Measurements from ENCODE around the gene SLC25A53. TPM values are rescaled to one million over a fixed set of nuclear protein-coding genes. Genes with fewer than 3 reads are reported as not detected.

SLC25A53 gene
- total RNA-seq, 1 experiment from 2014 or later = 9.8 TPM

GRCh38 chrX:104118765-104119164 is 38.0 kb downstream of the SLC25A53 start:
- ChIA-PET POLR2A (no interaction called here), CTCF (no interaction called here)
- in situ Hi-C loops (cut with HindIII; ENCODE audit: low pct_unique_long_range_greater_than_20kb, low sequenced_read_pairs) (no loop called here), intact Hi-C loops (cut with micrococcal nuclease; ENCODE audit: unreplicated experiment) (no loop called here)
- Histone ChIP-seq H3K9me3 (ENCODE audit: control insufficient read depth, insufficient read depth, low read depth, low read length) (no peaks in the 10 kb centered on the region), H3K4me1 (ENCODE audit: control insufficient read depth, insufficient read depth, low read length) (no peaks in the 10 kb centered on the region), H3K27me3 (ENCODE audit: control insufficient read depth, insufficient read depth, low read length) (no peaks in the 10 kb centered on the region), H3K4me3 (ENCODE audit: low read depth in 2 of 2, low read length in 2 of 2) (no peak overlapping the region), H3K36me3 (ENCODE audit: control insufficient read depth, insufficient read depth, low read length) (no peaks in the 10 kb centered on the region), H3K27ac (ENCODE audit: low read length) (no peak overlapping the region)
- ATAC-seq (no peak), DNase-seq (ENCODE audit: low read depth, low spot score) (no peak)
- TF ChIP-seq, protein P1, sequence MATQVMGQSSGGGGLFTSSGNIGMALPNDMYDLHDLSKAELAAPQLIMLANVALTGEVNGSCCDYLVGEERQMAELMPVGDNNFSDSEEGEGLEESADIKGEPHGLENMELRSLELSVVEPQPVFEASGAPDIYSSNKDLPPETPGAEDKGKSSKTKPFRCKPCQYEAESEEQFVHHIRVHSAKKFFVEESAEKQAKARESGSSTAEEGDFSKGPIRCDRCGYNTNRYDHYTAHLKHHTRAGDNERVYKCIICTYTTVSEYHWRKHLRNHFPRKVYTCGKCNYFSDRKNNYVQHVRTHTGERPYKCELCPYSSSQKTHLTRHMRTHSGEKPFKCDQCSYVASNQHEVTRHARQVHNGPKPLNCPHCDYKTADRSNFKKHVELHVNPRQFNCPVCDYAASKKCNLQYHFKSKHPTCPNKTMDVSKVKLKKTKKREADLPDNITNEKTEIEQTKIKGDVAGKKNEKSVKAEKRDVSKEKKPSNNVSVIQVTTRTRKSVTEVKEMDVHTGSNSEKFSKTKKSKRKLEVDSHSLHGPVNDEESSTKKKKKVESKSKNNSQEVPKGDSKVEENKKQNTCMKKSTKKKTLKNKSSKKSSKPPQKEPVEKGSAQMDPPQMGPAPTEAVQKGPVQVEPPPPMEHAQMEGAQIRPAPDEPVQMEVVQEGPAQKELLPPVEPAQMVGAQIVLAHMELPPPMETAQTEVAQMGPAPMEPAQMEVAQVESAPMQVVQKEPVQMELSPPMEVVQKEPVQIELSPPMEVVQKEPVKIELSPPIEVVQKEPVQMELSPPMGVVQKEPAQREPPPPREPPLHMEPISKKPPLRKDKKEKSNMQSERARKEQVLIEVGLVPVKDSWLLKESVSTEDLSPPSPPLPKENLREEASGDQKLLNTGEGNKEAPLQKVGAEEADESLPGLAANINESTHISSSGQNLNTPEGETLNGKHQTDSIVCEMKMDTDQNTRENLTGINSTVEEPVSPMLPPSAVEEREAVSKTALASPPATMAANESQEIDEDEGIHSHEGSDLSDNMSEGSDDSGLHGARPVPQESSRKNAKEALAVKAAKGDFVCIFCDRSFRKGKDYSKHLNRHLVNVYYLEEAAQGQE (IDR thresholded peaks at IDR 0.05; ENCODE audit: insufficient read depth in 1 of 2, low read depth in 2 of 2, low read length in 1 of 2) = no peak
- no TSS peak for BruUV-seq (replicated peaks)

DNA sequence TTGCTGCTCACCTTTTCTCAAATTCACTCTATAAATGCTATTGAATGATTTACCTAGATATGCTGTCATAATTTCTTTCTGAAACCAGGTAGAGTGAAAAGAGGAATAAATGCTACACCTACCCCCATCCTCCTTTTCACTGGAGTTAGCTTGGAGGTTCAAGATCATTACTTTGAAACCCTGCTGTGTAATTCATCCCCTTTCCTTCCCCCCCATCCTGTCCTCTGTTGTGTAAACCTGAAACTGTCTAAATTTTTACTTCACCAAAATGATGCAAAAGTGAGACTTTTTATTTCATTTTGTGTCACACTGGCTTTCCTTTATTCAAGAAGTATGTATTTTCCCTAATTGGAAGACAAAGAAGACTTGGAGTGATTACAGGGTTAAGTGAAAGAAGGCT is 39.0 kb downstream of the SLC25A53 start:
- ChIA-PET CTCF (no interaction called here), POLR2A (interaction anchor here (0.5 kb wide), 1 partner anchor 198 kb away, joined by 9 read pairs; no protein-coding TSS in a partner anchor)
- no TSS peak for BruUV-seq (replicated peaks)
- no peak overlapping the region for H3K4me3 ChIP-seq (ENCODE audit: low read depth in 2 of 2, low read length in 2 of 2)
- peaks cover 3% of the 10 kb centered on the region; the same call in 1 of the 2 replicates for H3K27me3 ChIP-seq (ENCODE audit: control insufficient read depth, insufficient read depth, low read length)
- no peaks in the 10 kb centered on the region for H3K4me1 ChIP-seq (ENCODE audit: control insufficient read depth, insufficient read depth, low read length)
- no peaks in the 10 kb centered on the region for H3K9me3 ChIP-seq (ENCODE audit: control insufficient read depth, insufficient read depth, low read depth, low read length)
- DNase-seq (ENCODE audit: low read depth, low spot score) (no peak), ATAC-seq (no peak)
- no peak overlapping the region for H3K27ac ChIP-seq (ENCODE audit: low read length)
- TF ChIP-seq POLR2AphosphoS5 (IDR thresholded peaks at IDR 0.05; ENCODE audit: low read depth, low read length) (no peak), SIN3A (IDR thresholded peaks at IDR 0.05; ENCODE audit: borderline replicate concordance, insufficient read depth, low read depth, low read length) (no peak), TCF7L2 (IDR thresholded peaks at IDR 0.05; ENCODE audit: low read depth, low read length) (no peak)
- TF ChIP-seq, protein P2, sequence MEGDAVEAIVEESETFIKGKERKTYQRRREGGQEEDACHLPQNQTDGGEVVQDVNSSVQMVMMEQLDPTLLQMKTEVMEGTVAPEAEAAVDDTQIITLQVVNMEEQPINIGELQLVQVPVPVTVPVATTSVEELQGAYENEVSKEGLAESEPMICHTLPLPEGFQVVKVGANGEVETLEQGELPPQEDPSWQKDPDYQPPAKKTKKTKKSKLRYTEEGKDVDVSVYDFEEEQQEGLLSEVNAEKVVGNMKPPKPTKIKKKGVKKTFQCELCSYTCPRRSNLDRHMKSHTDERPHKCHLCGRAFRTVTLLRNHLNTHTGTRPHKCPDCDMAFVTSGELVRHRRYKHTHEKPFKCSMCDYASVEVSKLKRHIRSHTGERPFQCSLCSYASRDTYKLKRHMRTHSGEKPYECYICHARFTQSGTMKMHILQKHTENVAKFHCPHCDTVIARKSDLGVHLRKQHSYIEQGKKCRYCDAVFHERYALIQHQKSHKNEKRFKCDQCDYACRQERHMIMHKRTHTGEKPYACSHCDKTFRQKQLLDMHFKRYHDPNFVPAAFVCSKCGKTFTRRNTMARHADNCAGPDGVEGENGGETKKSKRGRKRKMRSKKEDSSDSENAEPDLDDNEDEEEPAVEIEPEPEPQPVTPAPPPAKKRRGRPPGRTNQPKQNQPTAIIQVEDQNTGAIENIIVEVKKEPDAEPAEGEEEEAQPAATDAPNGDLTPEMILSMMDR (IDR thresholded peaks at IDR 0.05) = no peak
- TF ChIP-seq, protein P1 (IDR thresholded peaks at IDR 0.05; ENCODE audit: insufficient read depth in 1 of 2, low read depth in 2 of 2, low read length in 1 of 2) = no peak
- in situ Hi-C loops (cut with HindIII; ENCODE audit: low pct_unique_long_range_greater_than_20kb, low sequenced_read_pairs) = no loop called here
- H3K36me3 ChIP-seq (ENCODE audit: control insufficient read depth, insufficient read depth, low read length) = no peaks in the 10 kb centered on the region
- intact Hi-C loops (cut with micrococcal nuclease; ENCODE audit: unreplicated experiment) = no loop called here

All from Panc1 (cell line).